PC-9 (cell line): Measurements from ENCODE around the gene NFATC1. TPM values are rescaled to one million over a fixed set of nuclear protein-coding genes. Genes with fewer than 3 reads are reported as not detected.

ENCODE experiments used
- BruUV-seq: library from RNA; stranded (reverse); fragments of 400-500 nt; replicated peaks from 2 replicates; lab custom pipeline; 2021; lab: Mats Ljungman, UMichigan
- CTCF ChIA-PET: fragments of 300-600 bp; sonication (Branson Sonifier 250); formaldehyde crosslinking; loops from one replicate; lab custom pipeline; 2022; ENCODE audit warnings: antibody characterized with exemption; lab: Charles Lee
- POLR2A ChIA-PET: fragments of 300-600 bp; sonication (Branson Sonifier 250); formaldehyde crosslinking; loops from one replicate; lab custom pipeline; 2022; ENCODE audit warnings: antibody characterized with exemption; ENCODE audit not compliant: unreplicated experiment; lab: Charles Lee
- DNase-seq, 2 experiments: peaks; one replicate each; pipeline versions ENCODE4 v3.0.0 to v3.0.0-alpha.2; 2015 to 2022; ENCODE audit warnings: mixed read lengths in 1 of 2
- H2AFZ ChIP-seq: fragments of 200-600 bp; sonication (generic); 2 replicates; pipeline ENCODE4 v1.8.1; 2017; ENCODE audit warnings: antibody characterized with exemption
- H3F3A ChIP-seq: fragments of 200-600 bp; sonication (generic); 2 replicates; pipeline ENCODE4 v1.8.1; 2017; ENCODE audit warnings: antibody characterized with exemption, mild to moderate bottlenecking, low read depth; ENCODE audit not compliant: insufficient read depth
- H3K27ac ChIP-seq: fragments of 200-600 bp; sonication (generic); 2 replicates; pipeline ENCODE4 v1.6.1; 2016; ENCODE audit warnings: mixed run types
- H3K27me3 ChIP-seq: fragments of 200-600 bp; sonication (generic); 2 replicates; pipeline ENCODE4 v1.6.1; 2016; ENCODE audit warnings: low read depth, mixed run types; ENCODE audit not compliant: insufficient read depth
- H3K36me3 ChIP-seq: fragments of 200-600 bp; sonication (generic); 2 replicates; pipeline ENCODE4 v1.6.1; 2016; ENCODE audit warnings: low read depth, mixed run types
- H3K4me1 ChIP-seq: fragments of 200-600 bp; sonication (generic); replicated peaks from 2 replicates; pipeline ENCODE4 v1.6.1; 2016; ENCODE audit warnings: mixed run types; ENCODE audit not compliant: insufficient read depth
- H3K4me2 ChIP-seq: fragments of 200-600 bp; sonication (generic); 2 replicates; pipeline ENCODE4 v1.6.1; 2017; ENCODE audit warnings: mixed run types
- H3K4me3 ChIP-seq: fragments of 200-600 bp; sonication (generic); 2 replicates; pipeline ENCODE4 v1.6.1; 2016; ENCODE audit warnings: mixed run types
- H3K79me2 ChIP-seq: fragments of 200-600 bp; sonication (generic); 2 replicates; pipeline ENCODE4 v1.6.1; 2017; ENCODE audit warnings: low read depth, mixed run types
- H3K9me2 ChIP-seq: fragments of 200-600 bp; sonication (generic); 2 replicates; pipeline ENCODE4 v1.8.1; 2017; ENCODE audit warnings: mild to moderate bottlenecking; ENCODE audit not compliant: insufficient read depth
- H3K9me3 ChIP-seq: fragments of 200-600 bp; sonication (generic); 2 replicates; pipeline ENCODE4 v1.8.1; 2016; ENCODE audit warnings: low read depth; ENCODE audit not compliant: insufficient read depth
- H4K20me1 ChIP-seq: fragments of 200-600 bp; sonication (generic); 2 replicates; pipeline ENCODE4 v1.8.1; 2017; ENCODE audit not compliant: insufficient read depth
- EZH2 ChIP-seq: fragments of 200-600 bp; sonication (generic); IDR thresholded peaks from 2 replicates; pipeline ENCODE4 v1.8.0; 2017; ENCODE audit warnings: antibody characterized with exemption, low read depth
- intact Hi-C: fragments of 100-400 bp; cut with micrococcal nuclease; formaldehyde crosslinking; loops from one replicate; pipeline ENCODE4 v1.10.0; 2022; ENCODE audit not compliant: unreplicated experiment
- total RNA-seq: library from RNA; stranded (reverse); gene quantifications from 2 replicates; pipeline ENCODE4 v1.2.3, GENCODE V29; 2021
- TF ChIP-seq, protein P1 (sequence below): fragments of 200-600 bp; sonication (generic); conservative IDR thresholded peaks from 2 replicates; pipeline ENCODE4 v1.6.1; 2017; ENCODE audit warnings: mixed run types, antibody characterized with exemption, mild to moderate bottlenecking, moderate library complexity

NFATC1 gene
- total RNA-seq, 1 experiment from 2014 or later: 2.6 TPM

DNA sequence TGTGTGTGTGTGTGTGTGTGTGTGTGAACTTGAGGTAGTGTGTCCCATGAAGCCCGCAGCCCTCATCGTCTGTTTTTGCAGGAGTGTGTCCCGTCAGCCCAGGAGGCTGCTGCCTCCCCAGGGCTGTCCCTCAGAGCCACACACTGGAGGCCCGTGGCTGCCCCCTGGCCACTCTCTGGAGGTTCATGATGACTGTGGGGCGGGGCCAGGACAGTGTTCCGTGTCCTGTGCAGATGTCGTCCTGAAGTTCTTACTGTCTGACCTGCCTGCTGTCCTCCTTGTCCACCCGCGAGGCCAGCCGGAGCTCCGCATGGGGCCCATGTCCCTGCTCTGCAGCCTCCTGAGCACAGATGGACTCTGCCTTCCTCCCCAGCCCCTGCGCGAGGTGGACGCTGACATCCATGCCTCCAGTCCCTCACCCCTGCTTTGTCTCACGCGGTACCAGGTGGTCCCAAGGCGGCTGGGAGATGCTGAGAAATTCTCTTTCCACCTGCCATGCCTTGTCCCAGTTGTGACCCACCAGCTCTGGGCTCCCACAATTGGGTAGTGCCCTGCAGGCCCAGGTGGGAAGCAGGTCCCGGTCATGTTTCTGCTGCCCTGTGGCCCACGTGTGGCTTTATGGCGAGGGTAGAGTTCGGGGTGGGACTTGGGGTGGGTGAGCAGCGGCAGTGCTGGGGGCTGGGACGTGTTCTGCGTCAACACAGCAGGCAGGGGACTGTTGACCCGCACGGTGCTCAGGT, 92.8 kb downstream of the NFATC1 start:
- Histone ChIP-seq H3K27ac (no peak overlapping the region), H4K20me1 (no peaks in the 10 kb centered on the region), H3K9me3 (no peaks in the 10 kb centered on the region), H3K27me3 (peaks cover 17% of the 10 kb centered on the region; the same call in 1 of the 2 replicates), H3K9me2 (no peaks in the 10 kb centered on the region), H3F3A (no peaks in the 10 kb centered on the region), H3K4me1 (no peaks in the 10 kb centered on the region), H3K4me2 (no peak overlapping the region), H3K36me3 (no peaks in the 10 kb centered on the region), H3K4me3 (no peak overlapping the region), H2AFZ (no peak overlapping the region), H3K79me2 (no peaks in the 10 kb centered on the region)
- ChIA-PET CTCF (no interaction called here), POLR2A (no interaction called here)
- no TSS peak for BruUV-seq
- DNase-seq: no peak
- intact Hi-C loops: no loop called here
- no peak for TF ChIP-seq EZH2
- TF ChIP-seq, protein P1, sequence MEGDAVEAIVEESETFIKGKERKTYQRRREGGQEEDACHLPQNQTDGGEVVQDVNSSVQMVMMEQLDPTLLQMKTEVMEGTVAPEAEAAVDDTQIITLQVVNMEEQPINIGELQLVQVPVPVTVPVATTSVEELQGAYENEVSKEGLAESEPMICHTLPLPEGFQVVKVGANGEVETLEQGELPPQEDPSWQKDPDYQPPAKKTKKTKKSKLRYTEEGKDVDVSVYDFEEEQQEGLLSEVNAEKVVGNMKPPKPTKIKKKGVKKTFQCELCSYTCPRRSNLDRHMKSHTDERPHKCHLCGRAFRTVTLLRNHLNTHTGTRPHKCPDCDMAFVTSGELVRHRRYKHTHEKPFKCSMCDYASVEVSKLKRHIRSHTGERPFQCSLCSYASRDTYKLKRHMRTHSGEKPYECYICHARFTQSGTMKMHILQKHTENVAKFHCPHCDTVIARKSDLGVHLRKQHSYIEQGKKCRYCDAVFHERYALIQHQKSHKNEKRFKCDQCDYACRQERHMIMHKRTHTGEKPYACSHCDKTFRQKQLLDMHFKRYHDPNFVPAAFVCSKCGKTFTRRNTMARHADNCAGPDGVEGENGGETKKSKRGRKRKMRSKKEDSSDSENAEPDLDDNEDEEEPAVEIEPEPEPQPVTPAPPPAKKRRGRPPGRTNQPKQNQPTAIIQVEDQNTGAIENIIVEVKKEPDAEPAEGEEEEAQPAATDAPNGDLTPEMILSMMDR: no peak

DNA sequence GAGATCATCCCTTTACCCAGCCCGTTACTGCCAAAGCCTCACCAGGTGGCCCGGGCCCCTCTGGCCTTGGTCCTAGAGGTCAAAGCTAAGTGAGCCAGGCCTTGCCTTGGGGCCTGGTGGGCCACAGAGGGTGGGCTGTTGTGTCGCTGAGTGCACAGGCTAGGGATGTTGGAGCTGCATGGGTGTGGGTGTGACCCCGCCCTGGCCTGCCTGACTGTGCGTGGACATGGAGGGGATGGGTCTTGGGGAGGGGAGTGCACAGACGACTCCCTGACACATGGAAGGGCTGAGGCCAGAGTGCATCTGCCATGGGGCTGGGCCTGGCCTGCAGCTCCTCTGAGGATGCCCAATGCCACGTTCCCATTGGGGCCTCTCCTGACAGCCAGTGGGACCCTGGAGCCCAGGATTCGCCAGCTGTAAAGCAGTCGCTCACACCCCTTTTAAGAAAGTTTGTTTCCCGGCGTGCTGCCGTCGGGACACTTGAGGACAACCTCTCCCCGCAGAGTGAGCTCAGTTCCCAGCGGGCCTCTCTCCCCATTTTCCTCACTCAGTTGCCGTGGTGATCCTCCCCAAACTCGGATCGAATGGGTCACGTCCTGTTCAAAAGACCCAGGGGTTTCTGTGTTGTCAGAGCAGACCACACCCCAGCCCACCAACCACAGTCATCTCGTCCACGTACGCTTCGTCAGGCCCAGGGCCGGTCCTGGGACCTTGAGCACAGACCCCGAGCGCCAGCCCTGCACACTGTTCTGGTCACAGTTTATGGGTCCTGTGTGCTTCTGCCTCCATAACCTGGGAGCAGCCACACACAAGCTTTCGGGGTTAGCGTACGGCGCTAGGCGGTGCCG, 93.5 kb downstream of the NFATC1 start:
- ChIA-PET POLR2A (no interaction called here), CTCF (no interaction called here)
- no peaks in the 10 kb centered on the region for H3K79me2 ChIP-seq
- no peaks in the 10 kb centered on the region for H4K20me1 ChIP-seq
- no peaks in the 10 kb centered on the region for H3K9me3 ChIP-seq
- TF ChIP-seq, protein P1: no peak
- TF ChIP-seq EZH2: no peak
- H3K4me1 ChIP-seq: no peaks in the 10 kb centered on the region
- intact Hi-C loops: no loop called here
- H3K4me3 ChIP-seq: no peak overlapping the region
- H3K27ac ChIP-seq: no peak overlapping the region
- H3K4me2 ChIP-seq: no peak overlapping the region
- no peaks in the 10 kb centered on the region for H3F3A ChIP-seq
- H3K27me3 ChIP-seq: peaks cover 17% of the 10 kb centered on the region; the same call in 1 of the 2 replicates
- no TSS peak for BruUV-seq
- no peaks in the 10 kb centered on the region for H3K36me3 ChIP-seq
- no peak overlapping the region for H2AFZ ChIP-seq
- no peaks in the 10 kb centered on the region for H3K9me2 ChIP-seq
- DNase-seq: no peak

DNA sequence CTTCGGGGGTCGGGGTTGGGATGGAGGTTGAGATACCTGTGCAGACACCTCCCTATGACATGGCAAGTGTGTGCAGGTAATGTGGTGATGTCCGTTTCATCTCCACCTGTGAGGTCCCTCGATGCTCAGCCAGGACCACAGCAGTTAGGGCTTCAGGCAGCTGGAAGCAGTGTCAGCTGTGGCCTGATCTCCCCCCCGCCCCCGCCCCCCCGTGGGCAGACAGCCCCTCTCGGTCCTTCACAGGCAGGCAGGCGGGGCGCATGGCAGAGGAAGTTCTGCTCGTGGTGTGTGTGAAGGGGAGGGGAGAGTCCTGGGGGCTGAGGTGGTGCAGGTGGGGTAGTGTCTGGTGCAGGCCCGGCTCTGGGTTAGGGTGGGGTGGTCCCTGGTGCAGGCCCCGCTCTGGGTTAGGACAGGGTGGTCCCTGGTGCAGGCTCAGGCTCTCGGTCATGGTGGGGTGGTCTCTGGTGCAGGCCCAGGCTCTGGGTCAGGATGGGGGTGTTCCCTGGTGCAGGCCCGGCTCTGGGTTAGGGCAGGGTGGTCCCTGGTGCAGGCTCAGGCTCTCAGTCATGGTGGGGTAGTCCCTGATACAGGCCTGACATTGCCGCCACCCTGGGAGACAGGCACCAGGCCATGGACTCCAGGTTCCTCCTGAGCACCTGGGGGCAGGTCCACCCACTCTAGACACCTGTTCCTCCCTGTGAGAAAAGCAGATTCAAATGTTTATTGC, 94.3 kb downstream of the NFATC1 start:
- TF ChIP-seq, protein P1: no peak
- no peak for TF ChIP-seq EZH2
- no peaks in the 10 kb centered on the region for H3K4me1 ChIP-seq
- H3K4me2 ChIP-seq: no peak overlapping the region
- peaks cover 13% of the 10 kb centered on the region; the same call in 1 of the 2 replicates for H3K27me3 ChIP-seq
- no peaks in the 10 kb centered on the region for H3K9me3 ChIP-seq
- no peak overlapping the region for H2AFZ ChIP-seq
- BruUV-seq: no TSS peak
- DNase-seq: no peak
- H3K79me2 ChIP-seq: no peaks in the 10 kb centered on the region
- ChIA-PET POLR2A (no interaction called here), CTCF (no interaction called here)
- no peak overlapping the region for H3K27ac ChIP-seq
- H3K9me2 ChIP-seq: no peaks in the 10 kb centered on the region
- H3K4me3 ChIP-seq: no peak overlapping the region
- H4K20me1 ChIP-seq: no peaks in the 10 kb centered on the region
- intact Hi-C loops: no loop called here
- H3K36me3 ChIP-seq: no peaks in the 10 kb centered on the region
- H3F3A ChIP-seq: no peaks in the 10 kb centered on the region
